ENCODE measurements around the gene CST6.

Gene CST6

GRCh38 chr11:66011785-66012303 is at the start of gene CST6:
Gene CST6 (plus strand): TSS chr11:66012008. CDS start chr11:66012045, 37 bp downstream.
- H3K4me3 ChIP-seq (ENCODE audit: low read depth in 1 of 5, low read length in 5 of 5): no peak within 1 kb of the TSS
- peaks cover 9 to 28% (median 23%) of the 10 kb centered on the region in 5 donors for H3K27me3 ChIP-seq (ENCODE audit: control insufficient read depth in 5 of 5, insufficient read depth in 4 of 5, low read length in 5 of 5)
- no peaks in the 10 kb centered on the region for H3K9me3 ChIP-seq (ENCODE audit: control insufficient read depth in 5 of 5, low read length in 5 of 5)
- H3K27ac ChIP-seq (ENCODE audit: low read depth, low read length): no peak within 1 kb of the TSS
- H3K36me3 ChIP-seq (ENCODE audit: control insufficient read depth in 5 of 5, insufficient read depth in 5 of 5, low read length in 5 of 5): no peaks in the 10 kb centered on the region
- no peak within 1 kb of the TSS for H3K9ac ChIP-seq (ENCODE audit: low read length in 5 of 5)
- H3K4me1 ChIP-seq (ENCODE audit: control insufficient read depth in 5 of 5, insufficient read depth in 5 of 5, low read length in 5 of 5): peaks cover 0 to 36% (median 17%) of the 10 kb centered on the region in 5 donors

- peaks cover 0 to 34% (median 33%) of the 10 kb centered on the region in 5 donors for H3K36me3 ChIP-seq (ENCODE audit: control insufficient read depth in 5 of 5, insufficient read depth in 5 of 5, low read length in 5 of 5)
- peak overlapping the region; percentile 86 to 98 (median 89) for H3K4me3 ChIP-seq (ENCODE audit: low read depth in 1 of 5, low read length in 5 of 5)
- no peaks in the 10 kb centered on the region for H3K9me3 ChIP-seq (ENCODE audit: control insufficient read depth in 5 of 5, low read length in 5 of 5)
- H3K27me3 ChIP-seq (ENCODE audit: control insufficient read depth in 5 of 5, insufficient read depth in 4 of 5, low read length in 5 of 5): peaks cover 0 to 6% (median 0%) of the 10 kb centered on the region in 5 donors
- H3K9ac ChIP-seq (ENCODE audit: low read length in 5 of 5): peak overlapping the region; percentile 47 to 81 (median 75)
- H3K4me1 ChIP-seq (ENCODE audit: control insufficient read depth in 5 of 5, insufficient read depth in 5 of 5, low read length in 5 of 5): peaks cover 7 to 29% (median 26%) of the 10 kb centered on the region in 5 donors
- no peak overlapping the region for H3K27ac ChIP-seq (ENCODE audit: low read depth, low read length)
Observed at GRCh38 chr11:65962141-65962564, 49.7 kb upstream of the CST6 start.

- Histone ChIP-seq H3K9me3 (ENCODE audit: control insufficient read depth in 5 of 5, low read length in 5 of 5) (no peaks in the 10 kb centered on the region), H3K4me1 (ENCODE audit: control insufficient read depth in 5 of 5, insufficient read depth in 5 of 5, low read length in 5 of 5) (peaks cover 7 to 29% (median 26%) of the 10 kb centered on the region in 5 donors), H3K36me3 (ENCODE audit: control insufficient read depth in 5 of 5, insufficient read depth in 5 of 5, low read length in 5 of 5) (peaks cover 0 to 61% (median 60%) of the 10 kb centered on the region in 5 donors), H3K27me3 (ENCODE audit: control insufficient read depth in 5 of 5, insufficient read depth in 4 of 5, low read length in 5 of 5) (no peaks in the 10 kb centered on the region), H3K27ac (ENCODE audit: low read depth, low read length) (no peak overlapping the region), H3K4me3 (ENCODE audit: low read depth in 1 of 5, low read length in 5 of 5) (no peak overlapping the region), H3K9ac (ENCODE audit: low read length in 5 of 5) (no peak overlapping the region)
Observed at GRCh38 chr11:65964906-65965305, 46.9 kb upstream of the CST6 start.

GRCh38 chr11:65965986-65966762 is 45.6 kb upstream of the CST6 start:
- Histone ChIP-seq H3K4me1 (ENCODE audit: control insufficient read depth in 5 of 5, insufficient read depth in 5 of 5, low read length in 5 of 5) (peaks cover 7 to 23% (median 22%) of the 10 kb centered on the region in 5 donors), H3K27me3 (ENCODE audit: control insufficient read depth in 5 of 5, insufficient read depth in 4 of 5, low read length in 5 of 5) (no peaks in the 10 kb centered on the region), H3K9me3 (ENCODE audit: control insufficient read depth in 5 of 5, low read length in 5 of 5) (no peaks in the 10 kb centered on the region), H3K9ac (ENCODE audit: low read length in 5 of 5) (no peak overlapping the region), H3K4me3 (ENCODE audit: low read depth in 1 of 5, low read length in 5 of 5) (no peak overlapping the region), H3K36me3 (ENCODE audit: control insufficient read depth in 5 of 5, insufficient read depth in 5 of 5, low read length in 5 of 5) (peaks cover 0 to 67% (median 65%) of the 10 kb centered on the region in 5 donors), H3K27ac (ENCODE audit: low read depth, low read length) (no peak overlapping the region)

GRCh38 chr11:65967329-65967934 is 44.4 kb upstream of the CST6 start:
- H3K27me3 ChIP-seq (ENCODE audit: control insufficient read depth in 5 of 5, insufficient read depth in 4 of 5, low read length in 5 of 5): no peaks in the 10 kb centered on the region
- H3K9ac ChIP-seq (ENCODE audit: low read length in 5 of 5): no peak overlapping the region
- H3K9me3 ChIP-seq (ENCODE audit: control insufficient read depth in 5 of 5, low read length in 5 of 5): no peaks in the 10 kb centered on the region
- no peak overlapping the region for H3K4me3 ChIP-seq (ENCODE audit: low read depth in 1 of 5, low read length in 5 of 5)
- H3K27ac ChIP-seq (ENCODE audit: low read depth, low read length): no peak overlapping the region
- peaks cover 0 to 74% (median 66%) of the 10 kb centered on the region in 5 donors for H3K36me3 ChIP-seq (ENCODE audit: control insufficient read depth in 5 of 5, insufficient read depth in 5 of 5, low read length in 5 of 5)
- H3K4me1 ChIP-seq (ENCODE audit: control insufficient read depth in 5 of 5, insufficient read depth in 5 of 5, low read length in 5 of 5): peaks cover 6 to 19% (median 18%) of the 10 kb centered on the region in 5 donors

- Histone ChIP-seq H3K9ac (ENCODE audit: low read length in 5 of 5) (peak overlapping the region in 1 of 5 donors; percentile 8), H3K9me3 (ENCODE audit: control insufficient read depth in 5 of 5, low read length in 5 of 5) (no peaks in the 10 kb centered on the region), H3K27me3 (ENCODE audit: control insufficient read depth in 5 of 5, insufficient read depth in 4 of 5, low read length in 5 of 5) (no peaks in the 10 kb centered on the region), H3K4me1 (ENCODE audit: control insufficient read depth in 5 of 5, insufficient read depth in 5 of 5, low read length in 5 of 5) (peaks cover 0 to 5% (median 4%) of the 10 kb centered on the region in 5 donors), H3K27ac (ENCODE audit: low read depth, low read length) (no peak overlapping the region), H3K4me3 (ENCODE audit: low read depth in 1 of 5, low read length in 5 of 5) (no peak overlapping the region), H3K36me3 (ENCODE audit: control insufficient read depth in 5 of 5, insufficient read depth in 5 of 5, low read length in 5 of 5) (peaks cover 0 to 85% (median 74%) of the 10 kb centered on the region in 5 donors)
Observed at GRCh38 chr11:65968600-65969482, 43.0 kb upstream of the CST6 start.

- Histone ChIP-seq H3K27me3 (ENCODE audit: control insufficient read depth in 5 of 5, insufficient read depth in 4 of 5, low read length in 5 of 5) (no peaks in the 10 kb centered on the region), H3K36me3 (ENCODE audit: control insufficient read depth in 5 of 5, insufficient read depth in 5 of 5, low read length in 5 of 5) (peaks cover 0 to 71% (median 58%) of the 10 kb centered on the region in 5 donors), H3K4me1 (ENCODE audit: control insufficient read depth in 5 of 5, insufficient read depth in 5 of 5, low read length in 5 of 5) (no peaks in the 10 kb centered on the region), H3K4me3 (ENCODE audit: low read depth in 1 of 5, low read length in 5 of 5) (no peak overlapping the region), H3K9ac (ENCODE audit: low read length in 5 of 5) (no peak overlapping the region), H3K9me3 (ENCODE audit: control insufficient read depth in 5 of 5, low read length in 5 of 5) (no peaks in the 10 kb centered on the region), H3K27ac (ENCODE audit: low read depth, low read length) (no peak overlapping the region)
Observed at GRCh38 chr11:65972116-65972515, 39.7 kb upstream of the CST6 start.

GRCh38 chr11:65973439-65974110 is 38.2 kb upstream of the CST6 start:
- no peak overlapping the region for H3K4me3 ChIP-seq (ENCODE audit: low read depth in 1 of 5, low read length in 5 of 5)
- peaks cover 0 to 71% (median 60%) of the 10 kb centered on the region in 5 donors for H3K36me3 ChIP-seq (ENCODE audit: control insufficient read depth in 5 of 5, insufficient read depth in 5 of 5, low read length in 5 of 5)
- no peaks in the 10 kb centered on the region for H3K27me3 ChIP-seq (ENCODE audit: control insufficient read depth in 5 of 5, insufficient read depth in 4 of 5, low read length in 5 of 5)
- no peak overlapping the region for H3K9ac ChIP-seq (ENCODE audit: low read length in 5 of 5)
- no peaks in the 10 kb centered on the region for H3K4me1 ChIP-seq (ENCODE audit: control insufficient read depth in 5 of 5, insufficient read depth in 5 of 5, low read length in 5 of 5)
- no peak overlapping the region for H3K27ac ChIP-seq (ENCODE audit: low read depth, low read length)
- H3K9me3 ChIP-seq (ENCODE audit: control insufficient read depth in 5 of 5, low read length in 5 of 5): no peaks in the 10 kb centered on the region

- Histone ChIP-seq H3K9me3 (ENCODE audit: control insufficient read depth in 5 of 5, low read length in 5 of 5) (no peaks in the 10 kb centered on the region), H3K27ac (ENCODE audit: low read depth, low read length) (no peak overlapping the region), H3K9ac (ENCODE audit: low read length in 5 of 5) (no peak overlapping the region), H3K4me3 (ENCODE audit: low read depth in 1 of 5, low read length in 5 of 5) (no peak overlapping the region), H3K36me3 (ENCODE audit: control insufficient read depth in 5 of 5, insufficient read depth in 5 of 5, low read length in 5 of 5) (peaks cover 0 to 68% (median 51%) of the 10 kb centered on the region in 5 donors), H3K4me1 (ENCODE audit: control insufficient read depth in 5 of 5, insufficient read depth in 5 of 5, low read length in 5 of 5) (no peaks in the 10 kb centered on the region), H3K27me3 (ENCODE audit: control insufficient read depth in 5 of 5, insufficient read depth in 4 of 5, low read length in 5 of 5) (no peaks in the 10 kb centered on the region)
Observed at GRCh38 chr11:65975771-65976170, 36.0 kb upstream of the CST6 start.
